GM18873 (cell line): ENCODE measurements around the gene QSOX2.
A peak's percentile ranks its signal among the peaks of the same experiment; 100 is the strongest.

ENCODE experiments used
- ATAC-seq: cut with Tn5 transposase; IDR thresholded peaks from one replicate; pipeline ENCODE4 v1.9.1; 2021; ENCODE audit warnings: mild to moderate bottlenecking, moderate library complexity, moderate number of reproducible peaks; ENCODE audit not compliant: unreplicated experiment, low FRiP score

Gene QSOX2

DNA sequence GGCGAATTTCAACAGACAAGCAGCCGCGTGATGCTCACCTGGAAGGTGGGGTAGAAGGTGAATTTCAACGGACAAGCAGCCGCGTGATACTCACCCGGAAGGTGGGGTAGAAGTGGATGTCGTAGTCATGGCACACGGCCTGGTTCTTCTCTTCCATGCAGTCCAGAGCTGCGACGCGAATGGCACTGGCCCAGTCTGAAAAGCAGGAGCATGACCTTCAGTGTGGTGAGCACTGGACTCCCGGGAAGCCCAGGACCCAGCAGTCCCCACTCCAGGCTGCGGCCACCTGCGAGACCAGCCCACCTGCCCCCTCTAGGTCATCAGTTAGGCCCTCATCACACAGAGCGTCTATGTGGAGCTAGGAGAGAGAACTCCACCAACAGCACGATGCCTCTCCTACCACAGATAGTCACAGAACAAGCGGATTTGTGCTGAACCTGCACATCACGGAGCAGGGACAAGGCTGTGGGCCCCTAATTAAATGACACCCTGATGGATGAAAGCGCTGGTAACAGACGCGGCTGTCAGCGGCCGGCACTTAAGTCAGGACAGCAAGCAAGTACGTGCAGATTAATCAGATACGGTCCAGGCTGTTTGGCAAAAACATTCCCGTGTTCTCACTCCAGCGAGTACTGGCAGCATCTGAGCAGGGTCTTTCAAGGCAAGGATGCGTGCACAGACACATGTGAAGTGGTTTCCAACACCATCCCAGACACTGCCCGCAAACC is 18.8 kb downstream of the QSOX2 start:
- ATAC-seq, result no peak

DNA sequence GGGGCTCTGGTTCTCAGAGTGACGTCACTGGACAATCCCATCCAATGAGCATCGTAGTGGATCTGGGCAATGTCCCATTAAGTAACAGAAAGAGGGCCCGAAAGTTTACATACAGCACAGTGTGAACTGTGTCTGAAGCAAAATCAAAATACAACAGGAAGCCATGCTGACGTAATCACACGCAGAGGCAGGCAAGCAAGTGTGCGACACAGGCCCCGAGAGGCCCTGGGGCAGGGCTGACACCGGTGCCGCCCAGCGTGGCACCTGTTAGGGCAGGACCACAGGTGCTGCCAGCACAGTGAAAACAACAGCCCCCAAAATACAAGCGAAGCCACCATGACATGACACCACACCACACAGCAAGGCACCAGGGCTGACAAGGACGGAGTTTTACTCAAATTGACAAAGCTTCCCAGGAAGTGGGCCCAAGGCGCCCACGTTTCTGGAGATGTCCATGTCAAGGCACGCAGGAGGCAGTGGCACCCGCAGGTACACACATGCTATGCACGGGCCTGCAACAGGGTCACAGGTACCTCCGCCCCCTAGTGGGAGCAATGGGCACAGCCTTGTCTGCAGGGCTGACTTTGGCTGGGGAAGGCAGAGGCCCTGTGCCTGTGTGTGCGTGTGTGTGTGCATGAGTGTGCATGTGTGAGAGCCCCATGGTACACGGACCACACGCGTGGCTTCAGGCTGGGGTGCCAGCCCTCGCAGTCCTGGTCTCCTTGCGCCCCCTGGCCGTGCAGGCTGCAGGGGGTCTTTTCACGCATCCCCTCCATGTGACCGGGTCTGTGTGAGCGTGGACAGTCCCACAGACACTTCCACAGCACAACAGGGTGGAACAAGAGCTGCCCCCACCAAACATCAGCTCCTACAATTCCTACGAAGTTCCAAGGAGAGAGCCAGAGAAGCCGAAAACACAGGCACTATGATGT is 19.6 kb downstream of the QSOX2 start:
- ATAC-seq, result peak; percentile 45

DNA sequence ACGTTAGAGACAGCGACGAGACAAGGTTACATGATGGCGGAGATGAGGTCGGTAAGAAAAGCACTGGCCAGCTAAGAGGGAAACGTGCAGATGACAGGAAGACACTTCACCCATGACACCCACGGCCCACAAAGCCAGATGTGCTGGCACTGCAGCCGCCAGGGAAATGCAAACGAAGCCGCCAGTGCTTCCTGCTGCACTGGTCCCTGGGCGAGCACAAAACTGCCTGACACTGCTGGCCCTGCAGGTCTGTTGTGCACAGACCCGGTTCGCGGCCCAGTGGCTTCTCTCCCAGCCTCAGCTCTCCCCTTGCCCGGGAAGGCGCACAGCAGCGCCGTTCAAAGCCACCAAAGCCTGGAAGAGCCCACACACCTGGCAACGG is 20.3 kb downstream of the QSOX2 start:
- ATAC-seq, result peak; percentile 40

DNA sequence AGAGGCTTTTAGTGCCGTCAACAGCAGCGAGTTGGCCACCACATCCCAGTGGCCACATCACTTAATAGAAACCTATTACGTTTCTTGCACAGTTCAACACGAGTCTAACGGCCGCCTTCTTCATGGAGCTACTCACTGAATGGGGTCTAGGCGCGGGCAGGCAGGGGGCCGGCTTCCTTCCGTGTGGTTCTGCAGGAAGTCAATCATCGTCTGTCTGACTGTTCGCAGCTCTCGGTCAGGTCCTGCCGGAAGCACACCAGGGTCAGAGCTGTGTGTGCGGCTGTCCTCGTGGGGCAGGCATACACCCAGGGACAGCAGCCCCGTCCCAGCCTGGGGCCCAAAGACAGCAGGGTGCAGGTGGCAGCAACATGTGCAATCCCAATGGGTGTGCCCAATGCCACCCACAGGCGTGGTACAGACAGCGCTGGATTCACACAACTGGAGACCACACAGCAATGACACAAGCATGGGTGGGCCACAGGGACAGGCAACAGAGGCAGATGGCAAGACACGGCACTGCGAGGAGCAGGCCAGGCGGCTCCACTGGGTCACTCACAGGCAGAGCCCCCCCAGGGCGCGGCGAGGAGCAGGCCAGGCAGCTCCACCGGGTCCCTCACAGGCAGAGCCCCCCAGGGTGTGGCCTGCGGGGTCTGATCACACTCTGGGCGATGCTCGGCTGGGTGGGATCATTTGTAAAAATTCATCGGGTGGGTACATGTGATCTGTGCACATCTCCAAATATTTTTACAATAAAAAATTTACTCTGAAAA is 21.6 kb downstream of the QSOX2 start:
- no peak for ATAC-seq

DNA sequence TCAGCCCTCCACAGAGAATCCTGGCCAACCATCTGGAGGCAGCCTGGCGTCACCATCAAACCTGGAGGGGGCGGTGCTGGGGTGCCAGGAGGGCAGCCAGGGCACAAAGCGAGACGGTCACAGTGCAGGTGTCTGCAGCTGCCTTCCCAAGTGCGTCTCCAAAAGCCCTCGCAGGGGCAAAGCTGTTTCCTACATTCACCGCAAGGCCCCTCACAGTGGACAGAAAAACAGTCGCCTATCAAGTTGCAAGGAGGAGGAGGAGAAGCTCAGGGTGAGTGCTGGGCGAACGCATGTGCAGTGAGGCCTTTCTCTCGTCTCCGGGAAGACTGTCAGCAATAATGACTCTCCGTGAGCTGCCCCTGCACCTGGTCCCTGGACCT is 22.7 kb downstream of the QSOX2 start:
- ATAC-seq, result no peak

DNA sequence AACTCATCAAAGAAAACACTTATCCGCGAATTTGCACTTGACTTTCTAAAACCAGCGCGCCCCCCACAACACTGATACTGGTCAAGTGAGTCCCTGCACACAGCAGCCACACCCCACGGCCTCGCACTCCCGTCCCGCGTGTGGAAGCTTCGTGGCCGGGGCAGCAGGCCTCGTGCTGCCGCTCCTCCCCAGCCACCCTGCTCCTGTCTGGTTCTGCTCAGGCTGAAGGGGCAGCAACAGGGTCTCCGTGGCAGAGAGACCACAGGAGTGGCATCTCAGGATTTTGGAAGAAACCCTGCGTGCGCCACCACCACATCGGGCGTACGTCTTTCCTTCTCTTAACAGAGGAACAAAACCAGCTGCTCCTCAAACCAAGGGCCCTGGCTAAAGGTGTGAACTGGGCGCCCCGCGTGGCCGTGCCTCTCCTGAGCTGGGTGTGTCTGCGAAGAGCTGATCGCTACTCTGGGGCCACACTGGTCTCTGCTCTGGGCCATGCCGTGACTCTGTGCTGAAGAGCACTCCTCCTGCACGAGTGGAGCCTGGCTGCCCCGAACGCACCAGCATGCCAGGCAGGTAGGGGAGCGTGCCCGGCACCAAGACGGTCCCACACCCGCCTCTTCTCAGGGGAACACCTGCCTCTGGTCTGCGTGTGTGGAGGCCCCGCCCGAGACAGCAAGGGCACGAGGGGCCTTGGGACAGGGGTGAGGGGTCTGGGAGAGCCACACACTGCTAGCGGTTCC is 23.3 kb downstream of the QSOX2 start:
- ATAC-seq, result no peak

DNA sequence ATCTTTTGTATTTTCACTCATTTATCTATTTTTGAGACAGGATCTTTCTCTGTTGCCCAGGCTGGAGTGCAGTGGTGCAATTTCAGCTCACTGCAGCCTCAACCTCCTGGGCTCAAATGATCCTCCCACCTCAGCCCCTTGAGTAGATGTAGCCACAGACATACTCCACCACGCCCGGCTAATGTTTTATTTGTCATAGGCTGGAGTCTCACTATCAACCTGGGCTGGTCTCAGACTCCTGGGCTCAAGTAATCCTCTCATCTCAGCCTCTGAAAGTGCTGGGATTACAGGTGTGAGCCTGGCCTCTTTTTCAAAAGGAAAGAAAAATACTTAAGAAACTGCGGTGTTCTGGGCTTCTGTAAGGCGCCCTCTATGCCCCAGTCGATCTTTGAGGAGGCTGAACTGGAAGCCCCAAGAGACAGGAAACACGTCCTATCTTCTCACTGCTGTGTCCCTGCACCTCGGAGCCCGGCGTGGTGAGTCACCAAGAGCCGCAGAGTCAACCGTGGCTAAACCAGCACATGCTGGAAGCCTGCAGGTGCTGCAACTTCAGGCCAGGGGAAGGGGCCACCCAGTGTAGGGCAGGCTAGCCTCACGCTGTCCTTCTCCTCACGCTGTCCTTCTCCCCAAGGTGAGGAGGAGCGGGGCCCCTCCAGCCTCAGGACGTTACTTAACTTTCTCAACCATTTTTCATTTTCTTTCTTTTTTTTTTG is 25.4 kb downstream of the QSOX2 start:
- ATAC-seq, result no peak

DNA sequence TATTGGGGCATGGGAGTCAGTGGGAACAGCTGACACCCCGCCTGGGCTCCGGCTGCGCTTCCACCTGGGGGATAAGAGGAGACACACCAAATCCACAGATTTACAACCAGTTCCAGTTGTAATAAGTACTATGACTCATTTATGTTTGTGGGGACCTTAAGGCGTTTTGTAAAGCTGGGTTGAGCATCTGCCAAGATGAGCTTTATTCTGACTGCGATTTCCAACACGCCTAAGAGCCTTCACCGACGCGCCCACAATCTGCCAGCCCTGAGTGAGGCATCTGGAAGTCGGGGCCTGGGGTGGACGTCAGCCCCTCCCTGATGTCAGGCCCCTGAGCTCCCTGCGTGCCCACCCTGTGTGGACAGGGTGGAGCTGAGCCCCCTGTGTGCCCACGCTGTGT is 26.3 kb downstream of the QSOX2 start:
- ATAC-seq, result no peak

DNA sequence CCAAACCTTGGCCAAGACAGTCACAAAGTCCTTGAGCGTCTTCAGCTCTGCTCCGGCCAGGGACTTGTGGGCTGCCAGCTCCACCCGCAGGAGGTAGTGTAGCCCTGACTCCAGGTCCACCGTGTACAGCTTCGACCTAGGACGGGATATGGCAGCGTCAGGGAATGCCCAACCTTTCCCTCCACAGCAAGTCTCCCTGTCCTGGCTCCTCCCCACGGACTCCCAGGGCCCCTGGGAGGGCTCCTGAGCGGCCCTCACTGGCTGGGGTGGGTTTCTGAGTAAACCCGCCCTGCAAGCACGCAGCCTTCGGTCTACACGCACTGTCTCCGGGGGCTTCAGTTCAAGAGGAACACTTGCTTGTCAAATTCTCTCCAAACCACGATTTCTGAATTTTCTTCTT is 26.9 kb downstream of the QSOX2 start:
- ATAC-seq, result no peak

DNA sequence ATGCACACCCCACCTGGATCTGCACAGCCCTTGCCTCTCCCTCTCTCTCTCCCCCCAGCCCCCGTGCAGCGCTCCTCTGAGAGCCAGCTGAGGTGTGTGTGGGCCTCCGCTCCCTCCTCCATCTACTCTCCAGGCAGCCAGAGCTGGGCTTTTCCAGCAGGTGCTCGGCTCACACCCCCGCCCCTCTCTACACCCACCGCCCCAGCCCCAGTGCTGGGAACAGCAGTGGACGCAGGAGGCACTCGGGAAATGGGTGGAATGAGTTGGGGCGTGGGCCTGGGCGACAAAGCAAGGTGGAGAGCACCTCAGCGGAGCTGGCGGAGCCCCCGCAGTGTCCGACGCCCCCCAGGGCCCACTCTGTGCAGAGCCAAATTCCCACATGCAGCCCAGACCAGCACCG is 27.3 kb downstream of the QSOX2 start:
- no peak for ATAC-seq

DNA sequence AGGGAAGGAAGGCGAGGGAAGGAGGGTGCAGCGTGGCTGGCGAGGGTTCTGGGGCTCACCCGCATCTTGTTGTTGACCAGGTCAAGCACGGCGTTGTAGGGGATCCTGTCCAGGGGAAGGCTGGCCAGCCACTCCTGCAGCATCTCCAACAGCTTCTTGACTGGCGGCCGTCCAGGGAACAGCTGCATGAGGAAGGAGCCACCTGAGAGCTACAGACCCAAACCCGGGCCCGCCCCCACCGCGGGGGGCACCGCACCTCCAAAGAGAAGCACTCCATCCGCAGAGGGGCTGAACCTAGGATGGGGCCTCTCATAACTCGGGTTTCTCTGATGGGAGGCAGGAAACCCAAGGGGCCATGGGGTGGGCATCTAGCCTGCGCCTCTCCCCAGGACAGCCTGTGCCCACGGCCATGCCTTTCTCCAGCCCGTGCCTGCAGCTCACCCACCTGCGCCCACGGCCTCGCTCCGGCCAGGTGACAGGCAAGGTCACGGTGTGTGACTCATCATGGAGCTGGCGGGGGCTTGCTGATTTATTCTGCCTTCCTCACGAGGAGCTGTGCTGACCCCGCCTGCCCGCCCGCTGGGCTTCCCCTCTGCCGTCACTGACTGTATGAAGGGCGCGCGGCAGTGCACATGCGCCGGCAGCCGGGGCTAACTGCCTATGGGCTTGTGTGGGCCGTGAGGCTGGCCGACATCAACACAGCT is 28.9 kb downstream of the QSOX2 start:
- no peak for ATAC-seq

DNA sequence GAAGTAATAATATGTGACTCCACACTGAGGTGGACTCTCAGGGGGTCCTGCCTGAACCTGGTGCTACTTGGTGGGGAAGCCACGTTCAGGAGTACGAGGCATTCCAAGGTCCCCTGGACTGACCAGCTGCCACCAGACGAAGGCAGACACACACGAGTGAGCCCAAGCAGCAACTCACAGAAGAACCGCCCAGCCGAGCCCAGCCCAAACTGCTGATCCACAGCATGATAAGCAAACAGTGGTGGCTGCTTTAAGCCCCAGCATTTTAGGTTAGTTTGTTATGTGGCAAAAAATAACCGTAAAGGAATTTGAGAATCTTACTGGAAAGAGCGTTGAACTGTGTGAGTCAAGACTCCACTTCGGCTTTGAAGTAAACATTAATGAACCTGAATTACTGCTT is 31.9 kb downstream of the QSOX2 start:
- no peak for ATAC-seq

DNA sequence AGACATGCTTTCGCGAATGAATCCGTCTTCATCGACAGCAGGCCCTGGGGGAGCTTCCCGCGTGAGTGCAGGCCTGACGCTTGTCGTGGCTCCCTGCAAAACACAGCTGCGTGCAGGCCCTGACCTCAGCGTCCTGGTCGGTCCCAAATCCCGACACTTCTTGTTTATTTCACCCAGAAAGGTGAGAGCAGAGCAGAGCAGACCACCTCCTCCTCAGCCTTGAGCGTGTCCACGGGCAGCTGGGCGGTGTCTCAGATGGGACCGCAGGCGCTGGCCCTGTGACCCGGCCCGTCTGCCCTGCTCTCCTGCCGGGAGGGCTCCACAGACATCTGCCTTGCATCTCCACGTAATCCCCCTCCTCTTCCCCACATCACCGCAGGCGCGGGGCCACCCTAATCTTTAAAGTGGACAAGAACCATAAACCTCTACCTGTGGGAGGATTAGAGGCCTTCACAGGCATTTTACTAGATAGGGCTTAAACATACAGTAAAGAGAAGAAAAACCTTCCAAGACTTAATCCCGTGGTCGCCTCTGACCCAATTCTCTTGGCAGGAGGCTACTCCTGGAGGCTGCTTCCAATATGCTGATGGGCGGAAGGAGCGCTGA is 33.2 kb downstream of the QSOX2 start:
- ATAC-seq, result no peak

DNA sequence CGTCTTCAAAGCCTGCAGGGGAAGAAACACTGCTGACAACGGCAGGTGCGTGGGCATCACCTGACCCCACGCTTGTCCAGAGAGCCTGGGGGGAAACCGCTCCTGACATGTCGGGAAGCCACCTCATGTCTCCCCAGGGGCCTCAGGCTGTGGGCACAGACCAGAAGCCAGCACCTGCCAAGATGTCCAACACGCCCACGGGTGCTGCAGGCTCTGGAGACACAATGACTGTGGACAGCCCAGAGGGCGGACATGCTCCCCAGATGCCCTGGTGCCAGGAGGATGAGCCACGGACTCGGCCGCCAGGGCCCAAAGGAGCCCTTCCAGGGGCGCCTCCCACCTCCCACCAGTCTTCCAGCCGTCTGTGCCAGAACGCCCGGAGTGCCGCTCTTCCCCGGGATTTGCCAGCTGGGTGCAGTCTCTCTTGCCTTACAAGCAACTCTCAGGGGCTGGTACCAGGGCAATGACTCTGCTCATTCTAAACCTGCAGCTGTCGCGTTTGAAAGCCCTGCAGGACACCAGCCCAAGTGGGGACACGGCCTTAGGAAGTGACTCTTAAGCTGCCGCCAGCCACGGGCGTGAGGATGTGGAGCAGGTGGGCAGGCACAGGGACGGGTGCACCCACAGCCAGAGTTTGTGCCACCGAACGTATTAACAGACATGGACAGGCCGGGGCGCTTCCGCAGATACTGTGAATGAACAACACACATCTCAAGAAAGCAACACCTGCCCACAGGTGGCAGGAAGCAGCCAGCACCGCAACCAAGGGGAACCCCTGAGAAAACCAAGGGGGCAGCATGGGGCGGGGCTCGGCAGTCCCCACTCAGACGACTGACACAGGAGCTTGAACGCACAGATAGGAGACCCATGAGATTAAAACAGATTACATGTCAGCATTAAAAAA is 33.9 kb downstream of the QSOX2 start:
- no peak for ATAC-seq

DNA sequence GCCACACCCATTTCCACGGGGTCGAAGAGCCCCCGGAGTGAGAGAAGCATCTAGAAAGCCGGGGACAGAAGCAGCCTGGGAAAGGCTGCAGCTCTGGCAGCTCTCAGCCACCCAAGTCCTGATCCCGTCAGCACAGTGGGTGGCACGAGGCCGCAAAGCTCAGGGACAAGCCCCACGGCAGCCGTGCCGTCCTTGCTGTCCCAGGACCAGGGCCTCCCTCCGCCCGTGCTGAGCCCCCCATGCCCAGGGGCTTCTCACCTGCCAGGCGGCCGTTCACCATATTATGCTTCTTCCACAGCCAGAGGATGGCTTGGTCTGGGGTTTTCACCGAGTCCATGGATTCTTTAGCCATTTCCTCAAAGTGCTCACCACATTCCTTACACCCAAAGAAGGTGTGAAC is 34.6 kb downstream of the QSOX2 start:
- ATAC-seq, result no peak

DNA sequence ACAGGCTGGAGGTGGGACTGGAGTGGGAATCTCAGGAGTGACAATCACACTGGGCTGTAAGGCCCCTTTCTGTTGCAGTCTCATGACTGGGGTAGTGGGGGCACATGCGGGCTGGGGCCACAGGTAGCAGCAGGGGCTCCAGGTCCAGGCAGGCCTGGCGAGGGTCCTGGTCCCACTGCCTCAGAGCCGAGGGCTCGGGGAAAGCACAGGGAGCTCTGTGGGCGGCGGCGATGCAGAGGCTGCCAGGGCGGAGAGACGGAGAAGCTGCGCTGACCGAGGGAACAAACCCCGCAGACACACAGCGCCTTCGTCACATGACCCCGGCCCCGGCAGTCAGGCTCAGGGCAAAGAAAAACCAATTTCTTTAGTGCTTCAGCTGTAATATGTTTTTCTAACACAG is 35.3 kb downstream of the QSOX2 start:
- ATAC-seq, result no peak

DNA sequence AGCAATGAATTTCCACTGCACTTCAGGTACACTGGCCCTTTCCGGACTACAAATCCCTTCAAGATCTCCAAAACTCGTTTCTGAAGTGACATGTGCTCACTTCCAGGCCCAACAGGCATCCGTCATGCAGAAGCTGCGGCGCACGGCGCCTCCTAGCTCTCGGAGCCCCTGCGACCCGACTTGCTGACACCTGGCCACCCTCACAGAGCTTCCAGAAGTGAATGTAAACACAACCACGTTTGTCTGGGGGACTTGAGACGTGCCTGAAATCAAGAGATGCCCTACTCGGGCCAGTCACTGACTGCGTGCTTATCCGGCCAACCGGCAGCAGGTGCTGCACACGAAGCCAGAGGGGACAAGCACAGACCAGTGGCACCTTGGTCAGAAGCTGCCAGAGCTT is 35.8 kb downstream of the QSOX2 start:
- no peak for ATAC-seq

DNA sequence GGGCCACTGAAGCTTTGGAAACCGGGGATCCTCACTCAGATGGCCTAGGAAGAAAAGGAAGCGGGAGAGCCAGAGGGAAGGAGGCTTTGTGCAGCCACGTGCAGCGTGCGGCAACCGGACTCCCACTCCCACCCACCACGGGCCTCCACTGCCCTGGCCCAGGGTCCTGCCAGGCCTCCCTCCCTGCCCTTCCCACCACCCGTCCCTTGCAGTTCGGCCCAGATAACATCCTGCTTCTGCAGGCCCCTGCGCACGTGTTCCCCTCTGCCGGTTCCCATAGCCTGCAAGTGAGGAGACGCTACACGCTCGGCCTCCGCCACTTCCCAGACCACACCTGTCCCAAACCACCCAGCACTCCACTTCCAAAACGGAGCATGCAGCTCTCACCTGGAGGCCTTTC is 36.4 kb downstream of the QSOX2 start:
- ATAC-seq, result no peak
